H9 (cell line): ENCODE data around the gene TOMM40L. TPM values are rescaled to one million over a fixed set of nuclear protein-coding genes. Genes with fewer than 3 reads are reported as not detected.

Experiments used
- DNase-seq: peaks from one replicate; pipeline ENCODE4 v3.0.0-alpha.2; 2017
- H2AFZ ChIP-seq: one replicate; pipeline ENCODE4 v1.6.1; 2013; ENCODE audit warnings: mild to moderate bottlenecking, low read length, control low read depth, moderate library complexity
- H2AK5ac ChIP-seq: 2 replicates; pipeline ENCODE4 v1.6.1; 2013; ENCODE audit warnings: low read length, control low read depth, mixed read lengths; ENCODE audit not compliant: insufficient read length
- H2BK120ac ChIP-seq: one replicate; pipeline ENCODE4 v1.6.1; 2013; ENCODE audit warnings: low read depth, mild to moderate bottlenecking, low read length, control low read depth, inconsistent platforms; ENCODE audit not compliant: poor library complexity, severe bottlenecking
- H2BK12ac ChIP-seq: 2 replicates; pipeline ENCODE4 v1.6.1; 2013; ENCODE audit warnings: low read length, control low read depth, mixed read lengths, low read depth; ENCODE audit not compliant: insufficient read length
- H2BK15ac ChIP-seq: 2 replicates; pipeline ENCODE4 v1.6.1; 2013; ENCODE audit warnings: low read depth, low read length, control low read depth
- H2BK20ac ChIP-seq: one replicate; pipeline ENCODE4 v1.6.1; 2013; ENCODE audit warnings: low read depth, mild to moderate bottlenecking, low read length, control low read depth, inconsistent platforms; ENCODE audit not compliant: poor library complexity, severe bottlenecking
- H2BK5ac ChIP-seq: 2 replicates; pipeline ENCODE4 v1.6.1; 2013; ENCODE audit warnings: low read length, control low read depth, mixed read lengths; ENCODE audit not compliant: insufficient read length
- H3K14ac ChIP-seq: 2 replicates; pipeline ENCODE4 v1.6.1; 2013; ENCODE audit warnings: low read length, control low read depth; ENCODE audit not compliant: insufficient read depth
- H3K18ac ChIP-seq: 2 replicates; pipeline ENCODE4 v1.6.1; 2013; ENCODE audit warnings: low read depth, mild to moderate bottlenecking, mixed read lengths, low read length, control low read depth; ENCODE audit not compliant: insufficient read length
- H3K23ac ChIP-seq: 2 replicates; pipeline ENCODE4 v1.6.1; 2013; ENCODE audit warnings: low read length, control low read depth, mixed read lengths, low read depth; ENCODE audit not compliant: insufficient read length
- H3K23me2 ChIP-seq: 2 replicates; pipeline ENCODE4 v1.6.1; 2013; ENCODE audit warnings: low read depth, mild to moderate bottlenecking, mixed read lengths, low read length, control low read depth; ENCODE audit not compliant: insufficient read length, poor library complexity, severe bottlenecking
- H3K27ac ChIP-seq: 2 replicates; pipeline ENCODE4 v1.5.1; 2013; ENCODE audit warnings: low read length, control low read depth, mixed read lengths, low read depth; ENCODE audit not compliant: insufficient read length
- H3K27me3 ChIP-seq: 2 replicates; pipeline ENCODE4 v1.6.1; 2013; ENCODE audit warnings: low read length, control low read depth, inconsistent platforms; ENCODE audit not compliant: insufficient read depth
- H3K4ac ChIP-seq: 2 replicates; pipeline ENCODE4 v1.6.1; 2013; ENCODE audit warnings: low read depth, mild to moderate bottlenecking, control low read depth, inconsistent platforms, low read length, moderate library complexity
- H3K4me1 ChIP-seq: 2 replicates; pipeline ENCODE4 v1.6.1; 2013; ENCODE audit warnings: low read length, control low read depth, inconsistent platforms; ENCODE audit not compliant: insufficient read depth
- H3K4me2 ChIP-seq: 2 replicates; pipeline ENCODE4 v1.6.1; 2013; ENCODE audit warnings: low read length, control low read depth, mixed read lengths; ENCODE audit not compliant: insufficient read length, insufficient read depth
- H3K56ac ChIP-seq: 2 replicates; pipeline ENCODE4 v1.6.1; 2013; ENCODE audit warnings: low read depth, mild to moderate bottlenecking, mixed read lengths, low read length, control low read depth; ENCODE audit not compliant: insufficient read length
- H3K79me1 ChIP-seq: 2 replicates; pipeline ENCODE4 v1.6.1; 2013; ENCODE audit warnings: low read depth, mild to moderate bottlenecking, moderate library complexity, low read length, control low read depth, inconsistent platforms; ENCODE audit not compliant: insufficient read depth, poor library complexity, severe bottlenecking
- H3K79me2 ChIP-seq: 2 replicates; pipeline ENCODE4 v1.6.1; 2013; ENCODE audit warnings: low read length, control low read depth, inconsistent platforms; ENCODE audit not compliant: insufficient read depth
- H3K9ac ChIP-seq: 2 replicates; pipeline ENCODE4 v1.6.1; 2013; ENCODE audit warnings: low read length, control low read depth, mixed read lengths; ENCODE audit not compliant: insufficient read length; ENCODE audit errors: extremely low read depth
- H3K9me3 ChIP-seq: one replicate; pipeline ENCODE4 v1.6.1; 2013; ENCODE audit warnings: low read depth, low read length, inconsistent platforms; ENCODE audit not compliant: control insufficient read depth
- H3T11ph ChIP-seq: one replicate; pipeline ENCODE4 v1.6.1; 2013; ENCODE audit warnings: mild to moderate bottlenecking, low read length, control low read depth, inconsistent platforms
- H4K20me1 ChIP-seq: one replicate; pipeline ENCODE4 v1.6.1; 2013; ENCODE audit not compliant: control insufficient read depth, insufficient read length, insufficient read depth
- H4K5ac ChIP-seq: 2 replicates; pipeline ENCODE4 v1.6.1; 2013; ENCODE audit warnings: low read depth, mild to moderate bottlenecking, mixed read lengths, low read length, control low read depth; ENCODE audit not compliant: insufficient read length
- H4K8ac ChIP-seq: replicated peaks from 2 replicates; pipeline ENCODE4 v1.6.1; 2013; ENCODE audit warnings: low read length, control low read depth, mixed read lengths, low read depth; ENCODE audit not compliant: insufficient read length
- H4K91ac ChIP-seq: 2 replicates; pipeline ENCODE4 v1.6.1; 2013; ENCODE audit warnings: low read depth, mild to moderate bottlenecking, moderate library complexity, mixed read lengths, low read length, control low read depth; ENCODE audit not compliant: insufficient read length
- H3K27ac Mint-ChIP-seq, 3 experiments: 2 replicates in 2 of 3; 3 replicates in 1 of 3; pipeline ENCODE4 v1.8.0; 2020 to 2021; ENCODE audit warnings: mixed read lengths in 3 of 3, mild to moderate bottlenecking in 1 of 3, moderate library complexity in 1 of 3
- H3K27me3 Mint-ChIP-seq: 2 replicates; pipeline ENCODE4 v1.8.0; 2021; ENCODE audit warnings: low read depth, mild to moderate bottlenecking, moderate library complexity, mixed read lengths
- H3K36me3 Mint-ChIP-seq, 3 experiments: 2 replicates in 2 of 3; 3 replicates in 1 of 3; pipeline ENCODE4 v1.8.0; 2020 to 2021; ENCODE audit warnings: low read depth in 3 of 3, mixed read lengths in 3 of 3; ENCODE audit not compliant: insufficient read depth in 1 of 3
- H3K4me1 Mint-ChIP-seq, 2 experiments: 2 replicates each; pipeline ENCODE4 v1.8.0; 2020; ENCODE audit warnings: mixed read lengths in 2 of 2
- H3K4me3 Mint-ChIP-seq, 2 experiments: 2 replicates in 1 of 2; 3 replicates in 1 of 2; pipeline ENCODE4 v1.8.0; 2020 to 2021; ENCODE audit warnings: mild to moderate bottlenecking in 2 of 2, mixed read lengths in 2 of 2, moderate library complexity in 1 of 2
- H3K9me3 Mint-ChIP-seq, 2 experiments: 2 replicates in 1 of 2; 3 replicates in 1 of 2; pipeline ENCODE4 v1.8.0; 2020; ENCODE audit warnings: mild to moderate bottlenecking in 2 of 2, mixed read lengths in 2 of 2, moderate library complexity in 1 of 2
- WGBS: extraction: QIAGEN DNeasy Blood & Tissue Kit; methylation state at CpG from one replicate; pipeline ENCODE4 v1.1.7; 2013; ENCODE audit warnings: missing lambda C conversion rate, low lambda C conversion rate, mixed read lengths; ENCODE audit not compliant: insufficient read length; ENCODE audit errors: extremely low coverage; 5-methylcytosine and 5-hydroxymethylcytosine counted together
- total RNA-seq: library from RNA; stranded (reverse); gene quantifications from 2 replicates; pipeline ENCODE4 v1.2.1, GENCODE V29; 2021
- TF ChIP-seq, protein P1 (sequence below): fragments of 200-600 bp; sonication (generic); conservative IDR thresholded peaks from 3 replicates; pipeline ENCODE4 v1.8.0; 2021; ENCODE audit warnings: antibody characterized with exemption, mild to moderate bottlenecking

The TOMM40L gene
- total RNA-seq, 1 experiment from 2014 or later = 13.5 TPM

DNA sequence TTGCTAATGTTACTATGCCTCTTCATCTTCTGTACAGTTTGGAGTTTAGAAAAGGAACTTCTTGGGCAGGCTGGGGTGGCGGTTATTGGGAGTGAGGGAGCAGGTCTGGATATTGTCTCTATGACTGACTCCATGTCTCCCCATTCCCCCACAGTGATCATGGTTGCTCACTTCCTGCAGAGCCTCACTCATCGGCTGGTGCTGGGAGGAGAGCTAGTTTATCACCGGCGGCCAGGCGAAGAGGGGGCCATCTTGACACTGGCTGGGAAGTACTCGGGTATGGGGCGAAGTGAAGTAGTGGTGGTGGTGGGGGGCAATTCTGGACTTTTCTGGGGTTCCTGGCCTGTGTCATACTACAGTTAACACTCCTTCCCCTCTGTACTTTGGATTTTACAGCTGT lies 2.2 kb downstream of the TOMM40L start:
- H3K79me1 ChIP-seq = no peaks in the 10 kb centered on the region
- no peak overlapping the region for H3K56ac ChIP-seq
- H3T11ph ChIP-seq = no peak overlapping the region
- H4K20me1 ChIP-seq = no peaks in the 10 kb centered on the region
- no peak overlapping the region for H3K4me2 ChIP-seq
- H2AK5ac ChIP-seq = no peak overlapping the region
- H4K8ac ChIP-seq = no peak overlapping the region
- no peak overlapping the region for H2BK15ac ChIP-seq
- no peak overlapping the region for H3K9ac ChIP-seq
- H4K5ac ChIP-seq = no peak overlapping the region
- Mint-ChIP-seq H3K27me3 (no peaks in the 10 kb centered on the region), H3K4me1 (peaks cover 23 to 40% of the 10 kb centered on the region in 2 experiments), H3K27ac (0 out of 7 replicates have a peak overlapping the region, but pooled peaks of 1 of the 3 experiments have one; percentile 21), H3K4me3 (0 out of 5 replicates have a peak overlapping the region, but pooled peaks of 1 of the 2 experiments have one; percentile 20), H3K36me3 (peaks cover 18 to 22% (median 20%) of the 10 kb centered on the region in 3 experiments; a peak in 6 of 7 replicates), H3K9me3 (no peaks in the 10 kb centered on the region)
- no peak overlapping the region for H2BK5ac ChIP-seq
- H3K14ac ChIP-seq = no peak overlapping the region
- WGBS = no CpG with 5 or more reads among the region's 7 CpGs
- H3K4me1 ChIP-seq = peaks cover 8% of the 10 kb centered on the region; the same call in 1 of the 2 replicates
- H4K91ac ChIP-seq = no peak overlapping the region
- H3K23ac ChIP-seq = no peak overlapping the region
- H3K27ac ChIP-seq = no peak overlapping the region
- H2BK120ac ChIP-seq = no peak overlapping the region
- H3K18ac ChIP-seq = no peak overlapping the region
- H3K4ac ChIP-seq = no peak overlapping the region
- no peak overlapping the region for H2BK20ac ChIP-seq
- H3K23me2 ChIP-seq = no peaks in the 10 kb centered on the region
- TF ChIP-seq, protein P1, sequence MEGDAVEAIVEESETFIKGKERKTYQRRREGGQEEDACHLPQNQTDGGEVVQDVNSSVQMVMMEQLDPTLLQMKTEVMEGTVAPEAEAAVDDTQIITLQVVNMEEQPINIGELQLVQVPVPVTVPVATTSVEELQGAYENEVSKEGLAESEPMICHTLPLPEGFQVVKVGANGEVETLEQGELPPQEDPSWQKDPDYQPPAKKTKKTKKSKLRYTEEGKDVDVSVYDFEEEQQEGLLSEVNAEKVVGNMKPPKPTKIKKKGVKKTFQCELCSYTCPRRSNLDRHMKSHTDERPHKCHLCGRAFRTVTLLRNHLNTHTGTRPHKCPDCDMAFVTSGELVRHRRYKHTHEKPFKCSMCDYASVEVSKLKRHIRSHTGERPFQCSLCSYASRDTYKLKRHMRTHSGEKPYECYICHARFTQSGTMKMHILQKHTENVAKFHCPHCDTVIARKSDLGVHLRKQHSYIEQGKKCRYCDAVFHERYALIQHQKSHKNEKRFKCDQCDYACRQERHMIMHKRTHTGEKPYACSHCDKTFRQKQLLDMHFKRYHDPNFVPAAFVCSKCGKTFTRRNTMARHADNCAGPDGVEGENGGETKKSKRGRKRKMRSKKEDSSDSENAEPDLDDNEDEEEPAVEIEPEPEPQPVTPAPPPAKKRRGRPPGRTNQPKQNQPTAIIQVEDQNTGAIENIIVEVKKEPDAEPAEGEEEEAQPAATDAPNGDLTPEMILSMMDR = no peak
- DNase-seq = no peak
- no peaks in the 10 kb centered on the region for H3K27me3 ChIP-seq
- H2BK12ac ChIP-seq = no peak overlapping the region
- no peaks in the 10 kb centered on the region for H3K79me2 ChIP-seq
- no peaks in the 10 kb centered on the region for H3K9me3 ChIP-seq
- no peak overlapping the region for H2AFZ ChIP-seq
